GM18499 (cell line): ENCODE data around the gene CCS.
"Not testable (repeated sequence)": the region's sequence is repeated elsewhere in the genome, so short reads cannot be mapped to it uniquely, and the experiment has no call there.

Experiments
- ATAC-seq: cut with Tn5 transposase; IDR thresholded peaks from one replicate; pipeline ENCODE4 v1.9.1; 2021; ENCODE audit warnings: moderate number of reproducible peaks; ENCODE audit not compliant: insufficient read depth, unreplicated experiment

CCS gene

GRCh38 chr11:66589996-66590675 is 2.8 kb upstream of the CCS start:
- no peak for ATAC-seq

DNA sequence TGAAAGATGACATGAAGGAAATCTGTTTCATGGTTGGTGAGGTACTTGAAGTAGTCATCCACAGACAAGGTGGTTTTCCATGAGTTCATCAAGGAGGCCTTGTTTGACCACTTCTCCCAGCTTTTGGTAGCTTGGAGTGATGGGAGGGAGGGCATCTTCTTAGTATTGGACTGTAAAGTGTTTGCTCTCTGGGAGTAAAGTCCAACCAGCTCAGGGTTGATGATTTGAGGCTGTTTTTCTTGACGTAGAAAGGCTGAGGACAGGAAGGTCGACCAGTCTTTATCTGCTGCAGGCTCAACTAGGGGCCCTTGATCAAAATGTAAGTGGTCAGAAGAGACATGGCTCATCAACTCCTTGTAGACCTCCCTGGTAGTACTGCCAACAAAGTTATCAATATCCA is 1.8 kb upstream of the CCS start:
- ATAC-seq: no peak

DNA sequence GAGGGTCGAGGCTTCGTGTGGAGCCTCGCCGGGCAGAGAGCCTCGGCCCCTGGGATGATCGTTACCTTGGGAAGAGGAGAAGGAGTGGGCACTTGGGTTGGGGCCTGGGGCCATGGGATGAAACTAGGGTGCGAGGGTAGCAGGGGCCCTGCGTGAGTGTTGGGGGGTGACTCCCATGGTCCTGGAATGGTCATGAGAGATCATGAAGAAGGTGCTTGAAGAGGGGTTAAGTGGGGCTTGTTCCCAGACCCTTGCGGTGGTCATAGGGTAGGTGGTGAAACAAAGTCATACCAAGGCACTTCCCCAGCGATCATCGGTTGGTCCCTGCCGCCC is 284 bp downstream of the CCS start:
- ATAC-seq: no peak

DNA sequence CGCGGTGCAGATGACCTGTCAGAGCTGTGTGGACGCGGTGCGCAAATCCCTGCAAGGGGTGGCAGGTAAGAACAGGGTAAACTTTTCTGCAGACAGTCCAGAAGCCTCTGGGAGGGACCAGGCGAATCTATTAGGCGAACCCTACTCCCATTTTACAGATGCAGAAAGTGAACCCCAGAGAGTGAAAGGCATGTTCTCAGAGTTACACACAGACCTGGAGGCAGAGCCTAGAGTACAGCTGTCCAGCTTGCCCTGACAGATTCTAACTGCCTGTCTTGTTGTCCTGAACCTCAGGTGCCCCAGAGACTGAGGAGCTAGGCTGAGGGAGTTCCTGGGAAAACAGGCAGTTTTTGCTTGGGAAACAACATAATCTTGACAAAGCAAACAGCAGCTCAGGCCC is 665 bp downstream of the CCS start:
- ATAC-seq: no peak

GRCh38 chr11:66595245-66595904 is 2.4 kb downstream of the CCS start:
- no peak for ATAC-seq

DNA sequence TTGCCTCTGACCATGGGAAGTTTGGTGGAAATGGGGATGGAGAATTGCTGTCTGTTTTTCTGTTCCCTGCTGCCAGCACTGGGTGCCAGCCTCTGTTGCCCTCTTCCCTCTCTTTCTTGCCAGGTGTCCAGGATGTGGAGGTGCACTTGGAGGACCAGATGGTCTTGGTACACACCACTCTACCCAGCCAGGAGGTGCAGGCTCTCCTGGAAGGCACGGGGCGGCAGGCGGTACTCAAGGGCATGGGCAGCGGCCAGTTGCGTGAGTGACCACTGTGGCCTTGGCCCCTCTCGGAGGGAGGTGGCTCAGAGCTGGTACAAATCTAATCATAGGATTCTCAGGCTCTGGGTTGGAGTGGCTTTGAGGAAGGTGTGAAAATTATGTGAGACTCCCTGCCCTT is 6.0 kb downstream of the CCS start:
- no peak for ATAC-seq

- ATAC-seq: no peak
Measured at GRCh38 chr11:66600219-66600618, 7.2 kb downstream of the CCS start.

DNA sequence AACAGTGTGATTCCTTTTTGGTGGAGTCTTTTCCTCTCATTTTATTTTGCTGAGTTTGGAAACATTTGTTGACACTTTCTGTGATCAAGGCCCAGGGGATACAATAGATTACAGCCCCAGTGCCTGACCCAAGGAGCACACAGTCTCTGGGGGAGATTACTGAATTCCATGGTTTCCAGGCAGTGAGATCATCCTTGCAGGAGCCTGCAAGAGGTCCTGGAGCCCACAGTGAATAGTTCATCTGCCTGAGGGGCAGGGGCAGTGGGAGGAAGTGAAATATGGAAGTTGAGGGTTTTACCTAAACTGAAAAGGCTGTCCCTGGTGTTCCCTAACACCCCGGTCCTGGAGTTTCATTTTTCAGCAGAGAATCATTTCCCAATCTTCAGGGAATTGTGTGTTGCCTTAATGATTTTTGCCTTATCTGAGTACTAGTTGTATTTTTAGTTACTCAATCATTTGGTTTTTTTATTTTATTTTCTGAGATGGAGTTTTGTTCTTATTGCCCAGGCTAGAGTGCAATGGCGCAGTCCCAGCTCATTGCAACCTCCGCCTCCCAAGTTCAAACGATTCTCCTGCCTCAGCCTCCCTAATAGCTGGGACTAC is 7.7 kb downstream of the CCS start:
- ATAC-seq: no peak

GRCh38 chr11:66603072-66603471 is 10.1 kb downstream of the CCS start:
- no peak for ATAC-seq

DNA sequence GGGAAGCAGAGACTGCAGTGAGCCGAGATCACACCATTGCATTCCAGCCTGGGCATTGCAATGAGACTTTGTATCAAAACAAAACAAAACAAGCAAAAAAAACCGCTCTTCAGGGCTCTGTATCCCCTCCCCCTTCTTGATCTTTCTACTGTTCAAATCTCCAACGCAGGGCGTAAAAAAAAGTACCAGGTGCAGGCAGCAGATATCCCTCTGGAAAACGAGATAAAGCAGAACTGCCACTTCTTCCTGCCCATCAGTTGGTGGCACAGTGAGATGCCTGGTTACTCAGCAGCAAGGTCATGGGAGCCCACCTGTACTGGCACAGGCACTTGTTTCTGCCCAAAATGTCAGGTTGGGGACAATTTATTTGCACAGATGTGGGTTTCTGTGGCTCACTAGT is 11.2 kb downstream of the CCS start:
- no peak for ATAC-seq

DNA sequence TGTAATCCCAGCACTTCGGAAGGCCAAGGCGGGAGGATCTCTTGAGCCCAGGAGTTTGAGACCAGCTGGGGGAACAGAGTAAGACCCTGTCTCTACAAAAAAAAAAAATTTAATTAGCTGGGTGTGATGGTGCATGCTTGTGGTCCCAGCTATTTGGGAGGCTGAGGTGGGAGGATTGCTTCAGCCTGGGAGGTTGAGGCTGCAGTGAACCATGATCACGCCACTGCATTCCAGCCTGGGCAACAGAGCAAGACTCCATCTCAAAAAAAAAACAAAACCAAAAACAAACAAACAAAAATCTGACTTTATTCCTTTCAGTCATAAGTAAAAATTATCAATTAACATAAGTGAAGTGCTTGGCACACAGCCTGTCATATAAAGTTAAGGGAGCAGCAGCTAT is 13.6 kb downstream of the CCS start:
- ATAC-seq: not testable (repeated sequence)

GRCh38 chr11:66607126-66607834 is 14.3 kb downstream of the CCS start:
- ATAC-seq: no peak

DNA sequence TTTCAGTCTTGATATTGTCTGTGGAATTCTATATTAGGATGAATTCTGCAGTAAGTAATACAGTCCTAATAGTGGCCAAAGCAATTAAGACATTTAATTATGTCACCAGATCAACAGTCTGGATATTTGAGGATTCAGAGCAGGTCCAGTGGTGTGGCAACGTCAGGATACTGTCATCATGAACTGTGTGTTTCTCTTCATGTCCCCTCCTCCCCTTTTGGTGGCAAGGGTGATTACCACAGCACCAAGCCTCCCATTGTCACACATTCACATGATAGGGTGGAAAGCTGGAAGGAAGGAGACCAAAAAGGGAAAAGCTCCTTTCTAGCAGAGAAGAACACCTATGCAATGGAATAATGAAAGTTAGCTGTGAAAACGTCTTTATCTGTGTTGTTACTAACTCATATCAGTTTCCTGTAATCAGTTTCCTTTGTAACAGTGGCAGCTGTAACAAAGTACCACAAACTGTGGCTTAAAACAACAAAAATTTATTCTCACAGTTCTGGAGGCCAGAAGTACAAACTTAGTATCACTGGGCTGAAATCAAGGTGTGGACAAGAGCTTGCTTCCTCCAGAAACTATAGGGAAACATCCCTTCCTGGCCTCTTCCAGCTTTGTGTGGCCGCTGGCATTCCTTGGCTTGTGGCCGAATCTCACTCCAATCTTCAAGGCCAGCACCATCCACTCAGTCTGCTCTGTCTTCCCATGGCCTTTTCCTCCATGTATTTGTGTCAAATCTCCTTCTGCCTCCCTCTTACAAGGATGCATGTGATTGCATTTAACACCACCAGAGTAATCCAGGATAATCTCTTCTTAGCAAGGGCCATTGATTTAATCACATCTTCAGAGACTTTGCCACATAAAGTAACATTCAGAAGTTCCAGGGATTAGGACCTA is 17.0 kb downstream of the CCS start:
- ATAC-seq: no peak

- no peak for ATAC-seq
Measured at GRCh38 chr11:66612458-66612857, 19.5 kb downstream of the CCS start.

GRCh38 chr11:66614073-66614472 is 21.1 kb downstream of the CCS start:
- ATAC-seq: no peak

- peak; percentile 67 for ATAC-seq
Measured at GRCh38 chr11:66616379-66617154, 23.6 kb downstream of the CCS start, which contains the start of gene RBM14. Gene RBM14, plus strand, starts transcription at chr11:66616630. Its CDS starts 91 bp downstream, at chr11:66616721.

GRCh38 chr11:66617155-66617834 is 24.3 kb downstream of the CCS start:
- ATAC-seq: no peak

DNA sequence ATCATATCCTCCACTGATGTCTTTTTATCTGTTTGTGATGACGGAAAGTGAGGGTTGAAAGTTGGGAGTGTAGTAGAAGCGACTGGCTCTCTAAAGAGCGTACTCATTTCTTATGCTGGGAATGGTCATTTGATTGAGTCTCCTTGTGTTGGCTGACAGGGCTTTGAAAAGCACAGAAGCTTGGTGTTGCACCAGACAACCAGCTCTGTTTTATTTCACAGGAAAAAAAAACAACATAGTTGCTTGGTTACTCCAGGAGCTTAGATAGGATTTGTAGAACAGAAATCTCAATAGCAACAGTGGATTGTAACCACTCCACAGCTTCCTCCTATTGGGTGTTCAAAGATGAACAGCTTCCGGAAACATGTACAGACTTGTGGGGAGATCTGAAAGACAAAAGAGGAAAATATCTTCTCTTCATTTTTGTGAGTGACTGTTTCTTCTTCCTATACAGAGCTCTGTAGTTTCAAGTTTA is 26.1 kb downstream of the CCS start:
- ATAC-seq: no peak

DNA sequence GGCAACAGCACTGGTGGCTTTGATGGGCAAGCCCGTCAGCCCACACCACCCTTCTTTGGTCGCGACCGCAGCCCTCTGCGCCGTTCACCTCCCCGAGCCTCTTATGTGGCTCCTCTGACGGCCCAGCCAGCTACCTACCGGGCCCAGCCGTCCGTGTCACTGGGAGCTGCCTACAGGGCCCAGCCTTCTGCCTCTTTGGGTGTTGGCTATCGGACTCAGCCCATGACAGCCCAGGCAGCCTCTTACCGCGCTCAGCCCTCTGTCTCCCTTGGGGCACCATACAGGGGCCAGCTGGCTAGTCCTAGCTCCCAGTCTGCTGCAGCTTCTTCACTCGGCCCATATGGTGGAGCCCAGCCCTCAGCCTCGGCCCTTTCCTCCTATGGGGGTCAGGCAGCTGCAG is 31.5 kb downstream of the CCS start:
- no peak for ATAC-seq
